GM12875 (cell line): ENCODE data around the gene NKAIN2.

Experiments used
- H3K4me3 ChIP-seq: one replicate; pipeline ENCODE4 v1.5.1; 2011; ENCODE audit warnings: low read depth, low read length, control low read depth
- TF ChIP-seq, protein P1 (sequence below): IDR thresholded peaks from 2 replicates; pipeline ENCODE4 v1.5.1; 2011; ENCODE audit warnings: low read depth, mild to moderate bottlenecking, control low read depth, inconsistent platforms, low read length, moderate library complexity, borderline replicate concordance; ENCODE audit not compliant: insufficient read depth

The NKAIN2 gene

DNA sequence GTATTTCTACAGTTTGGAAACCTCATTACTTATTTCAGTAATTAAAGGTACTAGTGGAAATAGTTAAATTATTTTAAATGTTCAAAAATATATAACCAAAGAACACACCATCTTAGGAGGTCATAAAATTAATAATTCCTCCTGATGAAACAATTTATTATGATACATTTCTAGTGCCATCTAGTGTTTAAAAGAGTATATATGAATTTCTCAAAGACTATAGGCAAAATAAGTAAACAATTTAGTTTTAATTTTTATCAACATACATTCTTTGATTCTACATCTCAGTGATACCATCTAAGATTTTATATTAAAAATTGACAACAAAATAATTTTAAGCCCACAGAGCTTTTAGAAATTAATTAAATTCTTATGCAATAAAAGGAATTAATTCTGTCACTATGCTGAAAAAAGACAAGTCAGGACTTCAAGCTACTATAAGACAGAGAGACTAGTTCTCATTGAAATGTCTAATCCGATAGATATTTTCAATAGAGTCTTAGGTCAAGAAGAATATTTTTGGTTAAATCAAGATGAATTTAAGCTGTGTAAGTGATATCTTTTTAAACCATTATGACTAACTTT is 1050.8 kb downstream of the NKAIN2 start:
- TF ChIP-seq, protein P1, sequence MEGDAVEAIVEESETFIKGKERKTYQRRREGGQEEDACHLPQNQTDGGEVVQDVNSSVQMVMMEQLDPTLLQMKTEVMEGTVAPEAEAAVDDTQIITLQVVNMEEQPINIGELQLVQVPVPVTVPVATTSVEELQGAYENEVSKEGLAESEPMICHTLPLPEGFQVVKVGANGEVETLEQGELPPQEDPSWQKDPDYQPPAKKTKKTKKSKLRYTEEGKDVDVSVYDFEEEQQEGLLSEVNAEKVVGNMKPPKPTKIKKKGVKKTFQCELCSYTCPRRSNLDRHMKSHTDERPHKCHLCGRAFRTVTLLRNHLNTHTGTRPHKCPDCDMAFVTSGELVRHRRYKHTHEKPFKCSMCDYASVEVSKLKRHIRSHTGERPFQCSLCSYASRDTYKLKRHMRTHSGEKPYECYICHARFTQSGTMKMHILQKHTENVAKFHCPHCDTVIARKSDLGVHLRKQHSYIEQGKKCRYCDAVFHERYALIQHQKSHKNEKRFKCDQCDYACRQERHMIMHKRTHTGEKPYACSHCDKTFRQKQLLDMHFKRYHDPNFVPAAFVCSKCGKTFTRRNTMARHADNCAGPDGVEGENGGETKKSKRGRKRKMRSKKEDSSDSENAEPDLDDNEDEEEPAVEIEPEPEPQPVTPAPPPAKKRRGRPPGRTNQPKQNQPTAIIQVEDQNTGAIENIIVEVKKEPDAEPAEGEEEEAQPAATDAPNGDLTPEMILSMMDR = no peak
- H3K4me3 ChIP-seq = no peak overlapping the region

DNA sequence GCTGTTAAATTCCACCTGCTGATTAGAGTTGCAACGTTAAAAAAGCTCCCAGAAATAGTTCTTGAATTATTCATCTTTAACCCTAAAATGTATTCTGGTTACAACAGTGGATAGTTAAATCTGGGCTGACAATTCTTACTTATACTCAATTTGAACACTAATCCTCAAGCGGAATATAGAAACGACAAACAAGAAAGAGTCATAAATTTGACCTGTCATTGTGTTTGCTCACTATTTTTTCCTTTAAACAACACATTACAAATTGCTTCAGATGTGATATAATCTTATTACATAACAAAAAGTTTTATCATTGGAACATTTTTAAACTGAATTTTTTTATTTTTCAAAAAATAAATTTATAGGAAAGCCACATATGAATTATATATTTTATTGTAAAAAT is 1054.1 kb downstream of the NKAIN2 start:
- no peak overlapping the region for H3K4me3 ChIP-seq
- TF ChIP-seq, protein P1 = no peak

DNA sequence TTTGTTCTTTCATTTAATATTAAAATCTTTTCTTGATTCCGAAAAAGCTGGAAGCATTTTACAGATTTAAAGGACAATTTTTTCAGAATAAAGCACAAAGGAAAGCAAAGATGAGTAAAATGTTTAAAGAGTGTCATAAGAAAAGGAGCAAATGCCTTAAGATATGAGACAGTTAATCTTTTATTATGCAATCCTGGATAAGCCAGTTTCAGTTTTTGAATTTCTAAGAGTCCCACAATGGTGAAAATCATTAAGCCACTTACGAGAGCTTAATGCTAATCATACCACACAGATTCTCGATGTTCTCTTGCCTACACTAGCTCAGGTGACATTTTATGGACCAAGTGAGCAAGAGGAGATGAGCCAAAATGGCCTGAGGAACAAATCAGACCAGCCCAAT is 1054.9 kb downstream of the NKAIN2 start:
- TF ChIP-seq, protein P1 = no peak

DNA sequence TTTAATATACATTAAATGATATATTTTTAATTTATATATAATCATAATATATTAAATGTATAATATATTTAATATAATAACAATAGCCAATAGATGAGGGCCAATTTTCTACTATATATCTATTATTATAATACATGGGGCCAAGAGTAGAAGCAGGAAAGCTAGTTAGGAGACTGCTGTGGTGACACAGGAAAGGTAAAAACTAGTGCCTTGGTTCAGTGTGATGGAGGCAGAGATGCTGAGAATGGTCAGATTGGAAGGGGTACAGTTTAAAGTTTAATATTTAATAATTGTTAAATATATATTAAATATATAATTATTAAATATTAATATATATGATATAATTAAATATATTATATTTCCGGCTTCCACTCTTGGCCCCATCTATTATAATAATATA is 1055.7 kb downstream of the NKAIN2 start:
- H3K4me3 ChIP-seq = no peak overlapping the region
- TF ChIP-seq, protein P1 = no peak

More for the DNA sequence above, 1054.9 kb downstream of the NKAIN2 start:
- no peak overlapping the region for H3K4me3 ChIP-seq

DNA sequence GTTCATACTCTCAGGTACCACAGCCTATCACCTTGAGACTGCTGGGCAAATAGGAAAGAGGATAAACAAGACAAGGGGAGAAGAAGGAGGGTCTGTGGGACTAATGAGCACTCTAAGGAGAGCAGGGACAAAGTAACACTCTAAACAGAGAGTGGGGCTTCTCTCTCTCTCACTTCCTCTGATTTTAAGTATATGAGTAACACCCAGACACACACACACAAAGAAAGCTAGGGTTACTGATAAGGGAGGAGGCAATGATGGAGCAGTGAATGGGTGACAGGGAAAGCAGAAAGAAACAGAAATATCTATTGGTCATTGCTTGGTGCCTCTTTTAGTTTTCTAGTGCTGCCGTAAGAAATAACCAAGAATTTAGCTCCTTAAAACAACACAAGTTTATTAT is 1062.4 kb downstream of the NKAIN2 start:
- TF ChIP-seq, protein P1 = no peak
- H3K4me3 ChIP-seq = no peak overlapping the region

DNA sequence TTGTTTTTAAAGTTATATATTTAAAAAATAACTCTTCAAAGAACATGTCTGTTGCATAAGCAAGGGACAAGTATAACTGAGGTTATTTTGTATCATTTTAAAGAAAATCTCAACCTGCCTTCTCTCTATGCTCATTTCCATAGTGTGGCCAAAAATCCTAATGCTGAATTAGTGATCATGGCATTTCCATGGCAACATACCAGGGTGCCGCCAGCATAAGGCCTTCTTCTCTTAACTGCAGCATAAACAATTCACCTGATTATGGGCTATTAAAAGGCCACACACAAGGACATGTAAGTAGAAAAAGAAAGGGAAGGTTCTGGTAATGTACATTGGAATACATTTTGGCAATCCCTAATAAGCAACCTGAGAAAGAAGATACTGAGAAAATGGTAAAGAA is 1063.5 kb downstream of the NKAIN2 start:
- TF ChIP-seq, protein P1 = no peak
- H3K4me3 ChIP-seq = no peak overlapping the region

DNA sequence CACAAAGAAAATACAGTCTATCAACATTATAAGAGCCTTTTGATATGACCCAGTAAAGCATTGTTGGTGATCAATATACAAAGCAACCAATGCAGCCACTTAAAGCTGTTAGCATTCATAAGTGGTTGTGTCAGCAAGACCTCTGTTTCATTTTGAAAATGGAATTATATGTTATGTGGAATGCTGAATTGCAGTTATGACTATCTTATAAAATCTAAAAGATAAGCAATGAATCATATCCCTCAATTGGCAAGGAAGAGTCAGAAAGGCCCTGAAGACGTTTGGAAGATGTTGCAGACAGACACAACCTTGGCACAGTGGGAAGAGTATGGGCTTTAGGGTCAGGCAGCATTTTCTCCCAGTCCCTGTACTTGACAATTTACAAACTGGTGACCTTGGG is 1064.8 kb downstream of the NKAIN2 start:
- H3K4me3 ChIP-seq = no peak overlapping the region
- TF ChIP-seq, protein P1 = no peak
